Spleen (tissue), 11 donors: Measurements from ENCODE around the gene NLRP1. TPM values are rescaled to one million over a fixed set of nuclear protein-coding genes. Genes with fewer than 3 reads are reported as not detected.

Experiments used
- DNase-seq: peaks from one replicate; pipeline ENCODE4 v3.0.0-alpha.2; 2020
- H3K27ac ChIP-seq, 8 donors: fragments of 200-600 bp; sonication (generic) in 7 of 8; 1 replicate in 4 of 8; 2 replicates in 4 of 8; pipeline versions ENCODE4 v1.5.0 to v1.8.0; 2016 to 2021; ENCODE audit warnings: inconsistent platforms in 4 of 8, mild to moderate bottlenecking in 4 of 8, moderate library complexity in 1 of 8
- H3K27me3 ChIP-seq, 7 donors: fragments of 200-600 bp; sonication (generic) in 6 of 7; replicated peaks in 1 of 7; 1 replicate in 4 of 7; 2 replicates in 3 of 7; pipeline versions ENCODE4 v1.5.0 to v1.8.0; 2016 to 2021; ENCODE audit warnings: inconsistent platforms in 3 of 7, mild to moderate bottlenecking in 1 of 7
- H3K36me3 ChIP-seq, 6 donors: fragments of 200-600 bp; sonication (generic) in 5 of 6; 1 replicate in 4 of 6; 2 replicates in 2 of 6; pipeline versions ENCODE4 v1.5.0 to v1.8.0; 2016 to 2021; ENCODE audit warnings: inconsistent platforms in 2 of 6
- H3K4me1 ChIP-seq, 6 donors: fragments of 200-600 bp; sonication (generic) in 5 of 6; 1 replicate in 3 of 6; 2 replicates in 3 of 6; pipeline versions ENCODE4 v1.5.0 to v1.8.0; 2016 to 2021; ENCODE audit warnings: inconsistent platforms in 3 of 6
- H3K4me3 ChIP-seq, 8 donors: fragments of 200-600 bp; sonication (generic) in 7 of 8; 1 replicate in 4 of 8; 2 replicates in 4 of 8; pipeline versions ENCODE4 v1.5.0 to v1.8.0; 2016 to 2021; ENCODE audit warnings: inconsistent platforms in 4 of 8, mild to moderate bottlenecking in 4 of 8, moderate library complexity in 2 of 8
- H3K9me3 ChIP-seq, 8 donors: fragments of 200-600 bp; sonication (generic) in 7 of 8; 1 replicate in 4 of 8; 2 replicates in 4 of 8; pipeline versions ENCODE4 v1.5.0 to v1.8.0; 2016 to 2021; ENCODE audit warnings: inconsistent platforms in 4 of 8
- CTCF ChIP-seq, 11 experiments: fragments of 200-600 bp in 7 of 11; fragments of 450-650 bp in 4 of 11; sonication (generic) in 4 of 11; IDR thresholded peaks in 8 of 11; conservative IDR thresholded peaks in 3 of 11; 1 replicate in 7 of 11; 2 replicates in 4 of 11; pipeline versions ENCODE4 v1.4.0 to v1.8.0; 2016 to 2021; ENCODE audit warnings: antibody characterized with exemption in 11 of 11, inconsistent platforms in 4 of 11, mild to moderate bottlenecking in 1 of 11
- POLR2A ChIP-seq, 3 donors: fragments of 450-650 bp; IDR thresholded peaks; one replicate each; pipeline ENCODE4 v1.5.1; 2017; ENCODE audit warnings: antibody characterized with exemption in 3 of 3, mild to moderate bottlenecking in 1 of 3
- POLR2AphosphoS5 ChIP-seq, 3 donors: sonication (generic); formaldehyde crosslinking; IDR thresholded peaks; one replicate each; pipeline ENCODE4 v1.5.1; 2017; ENCODE audit warnings: antibody characterized with exemption in 3 of 3
- WGBS, 5 donors: extraction: QIAGEN DNeasy Blood & Tissue Kit in 3 of 5; methylation state at CpG; one replicate each; pipeline versions ENCODE4 v1.1.5 to v1.1.7; 2013 to 2018; 5-methylcytosine and 5-hydroxymethylcytosine counted together
- intact Hi-C: fragments of 100-400 bp; cut with DNase I; formaldehyde crosslinking; loops from one replicate; pipeline ENCODE4 v1.15.0; 2023; ENCODE audit warnings: low total_unique reads
- polyA plus RNA-seq, 3 donors: library from polyadenylated mRNA; stranded (reverse); fragments of 200-250 nt; gene quantifications; one replicate each; pipeline ENCODE4 v1.2.1, GENCODE V29; 2013
- total RNA-seq, 7 donors: library from RNA; depleted of rRNA in 3 of 7; stranded (reverse); fragments of >200 nt in 3 of 7; fragmentation: NEBNext Ultra II Directional in 4 of 7; extraction: Animal tissue kit (Norgen Biotek cat#: 25700) in 4 of 7; gene quantifications; one replicate each; pipeline versions ENCODE4 v1.1.0 to v1.2.1, GENCODE V29; 2016 to 2021
- donor health status: healthy with polysubstance abuse.
- donor health status: DM: no; HTN: no; CAD: no; lungs with moderate emphysema.
- donor health status: DM: no; HTN: no; CAD: no.
- donor health status: Bipolar disorder and iron deficiency.
- donor health status: healthy.
- donor health status: DM: no; HTN: no; CAD: no.
- donor health status: DM: yes; HTN: yes; CAD: no.

NLRP1 gene
- total and polyA plus RNA-seq, 10 donors, result 34.7 to 145 (median 76.7) TPM

- H3K27me3 ChIP-seq, result peaks cover 0 to 8% (median 0%) of the 10 kb centered on the region in 7 donors
- intact Hi-C loops, result no loop called here
- no peak for DNase-seq
- peak overlapping the region in 1 of 8 donors; percentile 18 for H3K4me3 ChIP-seq
- peaks cover 0 to 37% (median 16%) of the 10 kb centered on the region in 6 donors for H3K4me1 ChIP-seq
- no peaks in the 10 kb centered on the region for H3K36me3 ChIP-seq
- TF ChIP-seq POLR2AphosphoS5 (IDR thresholded peaks at IDR 0.05) (no peak), CTCF (IDR thresholded peaks at IDR 0.05 in 8 of 11, conservative IDR thresholded peaks at IDR 0.05 in 3 of 11) (no peak), POLR2A (IDR thresholded peaks at IDR 0.05) (no peak)
- H3K9me3 ChIP-seq, result no peaks in the 10 kb centered on the region
- WGBS, 5 donors, result 8 to 19% (median 9%) methylated on average over 6 of the region's 6 CpGs
- H3K27ac ChIP-seq, result peak overlapping the region in 5 of 8 donors; percentile 28 to 71 (median 57)
Observed at GRCh38 chr17:5610956-5611355, 26.6 kb upstream of the NLRP1 start.

GRCh38 chr17:5608399-5609112, 24.2 kb upstream of the NLRP1 start:
- H3K4me1 ChIP-seq, result peaks cover 0 to 37% (median 16%) of the 10 kb centered on the region in 6 donors
- H3K36me3 ChIP-seq, result no peaks in the 10 kb centered on the region
- DNase-seq, result no peak
- H3K27ac ChIP-seq, result no peak overlapping the region
- intact Hi-C loops, result no loop called here
- no peaks in the 10 kb centered on the region for H3K9me3 ChIP-seq
- no peak overlapping the region for H3K4me3 ChIP-seq
- H3K27me3 ChIP-seq, result peaks cover 0 to 11% (median 0%) of the 10 kb centered on the region in 7 donors
- WGBS, 5 donors, result 70 to 81% (median 74%) methylated on average over 12 of the region's 12 CpGs
- no peak for TF ChIP-seq POLR2A (IDR thresholded peaks at IDR 0.05)
- TF ChIP-seq POLR2AphosphoS5 (IDR thresholded peaks at IDR 0.05), result no peak
- TF ChIP-seq CTCF (IDR thresholded peaks at IDR 0.05 in 8 of 11, conservative IDR thresholded peaks at IDR 0.05 in 3 of 11), result no peak

- Histone ChIP-seq H3K9me3 (no peaks in the 10 kb centered on the region), H3K4me3 (no peak overlapping the region), H3K27ac (no peak overlapping the region), H3K27me3 (peaks cover 0 to 14% (median 0%) of the 10 kb centered on the region in 7 donors), H3K4me1 (peaks cover 0 to 35% (median 16%) of the 10 kb centered on the region in 6 donors), H3K36me3 (no peaks in the 10 kb centered on the region)
- intact Hi-C loops, result no loop called here
- 57 to 90% (median 74%) methylated on average over 3 of the region's 3 CpGs for WGBS, 5 donors
- no peak for DNase-seq
- TF ChIP-seq POLR2AphosphoS5 (IDR thresholded peaks at IDR 0.05) (no peak), CTCF (IDR thresholded peaks at IDR 0.05 in 8 of 11, conservative IDR thresholded peaks at IDR 0.05 in 3 of 11) (no peak), POLR2A (IDR thresholded peaks at IDR 0.05) (no peak)
Observed at GRCh38 chr17:5607946-5608345, 23.6 kb upstream of the NLRP1 start.

- TF ChIP-seq POLR2A (IDR thresholded peaks at IDR 0.05), result no peak
- TF ChIP-seq CTCF (IDR thresholded peaks at IDR 0.05 in 8 of 11, conservative IDR thresholded peaks at IDR 0.05 in 3 of 11), result no peak
- no peak for TF ChIP-seq POLR2AphosphoS5 (IDR thresholded peaks at IDR 0.05)
- no peak overlapping the region for H3K27ac ChIP-seq
- intact Hi-C loops, result no loop called here
Observed at GRCh38 chr17:5605452-5605851, 21.1 kb upstream of the NLRP1 start.

More at GRCh38 chr17:5605452-5605851, 21.1 kb upstream of the NLRP1 start:
- Histone ChIP-seq H3K27me3 (peaks cover 0 to 33% (median 4%) of the 10 kb centered on the region in 7 donors), H3K4me1 (peaks cover 0 to 10% (median 3%) of the 10 kb centered on the region in 6 donors), H3K4me3 (no peak overlapping the region), H3K9me3 (no peaks in the 10 kb centered on the region), H3K36me3 (no peaks in the 10 kb centered on the region)
- WGBS, 5 donors, result 49 to 67% (median 53%) methylated on average over 4 of the region's 4 CpGs
- no peak for DNase-seq
